H7 (cell line): ENCODE measurements around the gene PRAMEF18. TPM values are rescaled to one million over a fixed set of nuclear protein-coding genes. Genes with fewer than 3 reads are reported as not detected.
"Not testable (repeated sequence)": the region's sequence is repeated elsewhere in the genome, so short reads cannot be mapped to it uniquely, and the experiment has no call there.

Source experiments
- DNase-seq: peaks from one replicate; pipeline ENCODE4 v3.0.0; 2012
- H3K27me3 ChIP-seq: 2 replicates; pipeline ENCODE4 v1.6.0; 2011; ENCODE audit warnings: mild to moderate bottlenecking, low read length; ENCODE audit not compliant: control insufficient read depth, insufficient read depth
- H3K36me3 ChIP-seq: replicated peaks from 2 replicates; pipeline ENCODE4 v1.5.1; 2011; ENCODE audit warnings: low read length; ENCODE audit not compliant: control insufficient read depth, insufficient read depth
- H3K4me3 ChIP-seq: 2 replicates; pipeline ENCODE4 v1.5.1; 2011; ENCODE audit warnings: low read depth, mild to moderate bottlenecking, control low read depth, low read length, moderate library complexity; ENCODE audit not compliant: insufficient read depth
- total RNA-seq: library from RNA; depleted of rRNA; stranded (reverse); fragments of >200 nt; shearing (Covaris generic); gene quantifications from 2 replicates; pipeline ENCODE4 v1.2.3, GENCODE V29; 2014; rRNA removed

Gene PRAMEF18
- total RNA-seq, 1 experiment from 2014 or later, result not detected

DNA sequence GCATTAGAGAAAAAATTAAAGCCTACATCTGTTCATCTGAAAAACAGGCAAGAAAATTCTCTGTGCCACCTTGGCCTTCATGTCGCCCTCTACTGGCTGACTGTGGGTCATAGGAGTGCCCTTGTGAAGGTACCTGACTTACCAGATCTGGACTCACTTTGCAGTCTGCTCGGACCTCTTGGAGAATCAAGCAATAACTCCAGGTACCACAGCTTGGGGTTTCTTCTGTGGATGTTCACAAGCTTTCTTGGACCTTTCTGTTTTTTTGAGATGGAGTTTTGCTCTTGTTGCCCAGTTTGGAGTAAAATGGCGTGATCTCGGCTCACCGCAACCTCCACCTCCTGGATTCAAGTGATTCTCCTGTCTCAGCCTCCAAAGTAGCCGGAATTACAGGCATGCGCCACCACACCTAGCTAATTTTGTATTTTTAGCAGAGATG lies 2.4 kb upstream of the PRAMEF18 start:
- no peak for DNase-seq
- Histone ChIP-seq H3K36me3 (no peaks in the 10 kb centered on the region), H3K4me3 (no peak overlapping the region), H3K27me3 (no peaks in the 10 kb centered on the region)

DNA sequence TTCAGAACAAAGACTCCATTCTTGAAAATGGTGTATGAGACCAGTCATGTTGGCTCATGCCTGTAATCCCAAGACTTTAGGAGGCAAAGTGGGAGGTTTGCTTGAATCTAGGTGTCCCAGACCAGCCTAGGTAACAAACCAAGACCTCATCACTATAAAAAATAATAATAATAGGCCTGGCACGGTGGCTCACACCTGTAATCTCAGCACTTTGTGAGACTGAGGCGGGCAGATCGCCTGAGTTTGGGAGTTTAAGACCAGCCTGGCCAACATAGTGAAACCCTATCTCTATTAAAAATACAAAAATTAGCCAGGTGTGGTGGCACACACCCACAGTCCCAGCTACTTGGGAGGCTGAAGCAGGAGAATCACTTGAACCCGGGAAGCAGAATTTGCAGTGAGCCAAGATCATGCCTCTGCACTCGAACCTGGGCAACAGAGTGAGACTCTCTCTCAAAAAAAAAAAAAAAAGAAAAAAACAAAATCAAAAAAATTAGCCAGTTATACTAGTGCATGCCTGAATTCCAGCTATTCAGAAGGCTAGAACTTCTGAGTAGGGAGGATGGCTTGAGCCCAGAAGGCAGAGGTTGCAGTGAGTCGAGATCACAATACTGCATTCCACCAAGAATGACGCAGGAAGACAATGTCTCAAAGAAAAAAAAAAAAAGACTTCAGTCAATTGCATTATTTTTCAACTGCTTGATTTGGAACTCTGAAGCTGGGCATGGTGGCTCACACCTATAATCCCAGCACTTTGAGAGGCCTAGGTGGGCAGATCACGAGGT lies 1.5 kb upstream of the PRAMEF18 start:
- DNase-seq, H3K4me3 ChIP-seq, H3K27me3 ChIP-seq, H3K36me3 ChIP-seq: not testable (repeated sequence)

DNA sequence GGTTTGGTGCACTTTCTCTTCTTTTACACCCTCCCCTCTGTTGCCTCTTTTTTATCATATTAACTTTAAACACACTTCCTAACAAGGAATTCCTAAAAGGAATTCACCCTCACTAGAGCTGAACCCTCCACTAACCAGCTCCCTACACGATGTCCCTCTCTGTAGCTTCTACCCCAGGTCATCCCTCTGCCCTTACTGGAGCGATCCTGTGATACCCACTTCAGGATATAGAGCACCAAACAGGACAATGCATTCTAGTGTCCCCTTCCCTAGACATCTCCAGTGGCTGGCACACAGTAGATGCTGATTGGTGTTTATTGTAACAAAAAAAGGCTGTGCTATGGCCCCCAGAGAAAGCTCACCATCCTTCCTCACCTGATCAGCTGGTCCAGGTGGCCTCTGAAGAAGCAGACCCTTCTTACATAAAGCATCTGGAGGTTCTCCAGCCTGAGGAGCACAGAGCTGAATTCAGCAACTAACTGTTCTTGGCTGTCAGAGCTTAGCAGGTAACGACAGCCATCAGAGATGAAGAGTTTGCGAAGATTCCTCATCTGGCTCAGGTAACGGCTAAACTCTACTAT lies 1.4 kb downstream of the PRAMEF18 start:
- Histone ChIP-seq H3K36me3 (no peaks in the 10 kb centered on the region), H3K4me3 (no peak overlapping the region), H3K27me3 (no peaks in the 10 kb centered on the region)
- no peak for DNase-seq

DNA sequence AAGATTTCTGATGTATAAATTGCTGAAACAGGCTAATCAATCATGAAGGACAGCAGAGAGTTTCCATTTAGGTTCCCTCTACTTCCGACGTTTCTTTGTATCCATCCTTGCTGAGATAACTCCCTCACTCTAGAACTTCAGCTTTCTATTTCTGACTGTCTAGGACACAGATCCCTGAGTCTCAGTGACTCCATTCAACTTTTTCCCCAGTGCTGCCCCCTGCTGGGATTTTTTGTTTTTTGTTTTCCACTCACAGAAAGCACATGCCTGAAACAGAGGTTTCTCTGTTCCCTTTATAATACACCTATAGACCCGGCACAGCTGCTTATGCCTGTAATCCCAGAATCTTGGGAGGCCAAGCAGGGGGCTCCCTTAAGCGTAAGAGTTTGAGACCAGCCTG lies 3.2 kb downstream of the PRAMEF18 start:
- not testable (repeated sequence) for H3K36me3 ChIP-seq, H3K27me3 ChIP-seq, H3K4me3 ChIP-seq, DNase-seq

DNA sequence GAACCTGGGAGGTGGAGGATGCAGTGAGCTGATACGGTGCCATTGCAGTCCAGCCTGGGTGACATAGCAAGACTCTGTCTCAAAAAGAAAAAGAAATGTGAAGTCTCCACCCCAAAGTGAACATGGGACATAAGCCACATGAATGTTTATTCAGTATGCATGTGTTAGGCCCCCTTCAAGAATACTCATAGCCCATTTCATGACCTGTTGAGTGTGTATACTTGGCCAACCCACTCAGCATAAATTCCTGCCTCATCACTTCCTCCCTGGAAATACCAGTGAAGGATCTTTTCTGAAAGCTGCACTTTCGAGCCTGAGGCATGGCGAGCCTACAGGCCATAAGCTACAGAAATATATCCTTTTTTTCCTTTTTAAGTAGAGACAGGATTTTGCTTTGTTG lies 6.8 kb downstream of the PRAMEF18 start:
- not testable (repeated sequence) for H3K4me3 ChIP-seq, DNase-seq, H3K36me3 ChIP-seq, H3K27me3 ChIP-seq

DNA sequence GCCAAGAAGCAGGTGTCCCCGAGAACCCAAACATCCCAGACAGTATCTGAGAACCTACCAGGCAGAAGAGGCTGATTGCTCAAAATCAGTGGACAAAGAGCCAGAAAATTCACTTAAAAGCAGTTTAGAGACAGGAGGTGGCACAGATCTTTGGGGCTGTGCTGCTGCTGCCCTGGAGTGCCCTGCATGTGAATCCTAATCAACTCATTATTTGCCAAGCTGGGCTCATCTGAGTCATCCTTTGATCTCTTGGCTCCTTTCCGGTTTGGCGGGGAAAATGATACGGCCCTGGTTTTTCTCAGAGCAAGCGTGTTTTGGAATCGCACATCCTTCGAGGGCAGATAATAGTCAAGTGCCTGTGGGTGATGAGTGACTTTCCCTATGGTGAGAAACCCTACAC lies 9.3 kb downstream of the PRAMEF18 start:
- DNase-seq, H3K27me3 ChIP-seq, H3K4me3 ChIP-seq, H3K36me3 ChIP-seq: not testable (repeated sequence)

DNA sequence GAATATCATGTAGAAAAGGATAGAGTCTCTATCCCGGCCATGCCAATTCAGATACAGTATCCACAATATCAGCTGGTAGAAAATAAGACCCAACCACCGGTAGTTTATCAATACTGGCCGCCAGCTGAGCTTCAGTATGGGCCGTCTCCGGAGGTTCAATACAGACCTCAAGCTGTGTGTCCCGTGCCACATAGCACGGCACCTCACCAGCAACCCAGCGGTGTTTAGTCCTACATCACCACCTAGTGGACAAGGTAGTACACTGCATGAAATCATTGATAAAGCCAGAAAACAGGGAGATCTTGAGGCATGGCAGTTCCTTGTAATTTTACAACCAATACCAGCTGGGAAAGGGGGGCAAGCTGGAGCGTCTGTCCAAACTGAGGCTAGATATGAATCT lies 17.2 kb downstream of the PRAMEF18 start:
- H3K27me3 ChIP-seq, DNase-seq, H3K36me3 ChIP-seq, H3K4me3 ChIP-seq: not testable (repeated sequence)

DNA sequence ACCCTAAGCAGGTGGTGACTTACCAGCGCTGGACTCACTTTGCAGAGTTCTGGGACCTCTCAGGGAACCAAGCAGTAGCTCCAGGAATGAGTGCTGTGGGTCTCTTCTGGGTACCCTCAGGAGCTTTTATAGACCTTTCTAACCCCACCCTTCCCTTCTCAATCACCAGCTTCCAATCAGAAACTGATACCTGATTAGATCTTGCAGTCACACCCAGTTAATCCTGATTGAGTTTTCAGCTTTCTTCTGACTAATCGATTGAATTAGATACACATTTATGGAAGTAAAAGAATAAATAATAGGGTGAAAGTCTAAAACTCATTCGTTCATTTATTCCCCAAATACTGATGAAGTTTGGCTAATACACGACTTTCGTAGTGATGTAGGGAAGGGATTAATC lies 24.6 kb downstream of the PRAMEF18 start, which contains the start of gene PRAMEF13:
PRAMEF13 (minus strand) TSS at position 101 of the 400 bp plus-strand sequence. CDS start 1,820 bp downstream, outside the sequence.
- not testable (repeated sequence) for DNase-seq, H3K27me3 ChIP-seq, H3K4me3 ChIP-seq, H3K36me3 ChIP-seq

Other genes with a start within 250 kb of the PRAMEF18 start
- not detected in 2 replicates for gene PRAMEF27, start 169.6 kb downstream of the PRAMEF18 start, total RNA-seq
- not detected in 2 replicates for gene HNRNPCL3, start 165.4 kb downstream of the PRAMEF18 start, total RNA-seq
- gene PRAMEF25, start 155.4 kb downstream of the PRAMEF18 start, total RNA-seq, result not detected in 2 replicates
- not detected in 2 replicates for gene HNRNPCL2, start 109.3 kb downstream of the PRAMEF18 start, total RNA-seq
- gene PRAMEF26, start 70.1 kb downstream of the PRAMEF18 start, total RNA-seq, result not detected in 2 replicates
- gene HNRNPCL4, start 60.5 kb downstream of the PRAMEF18 start, total RNA-seq, result not detected in 2 replicates
- not detected in 2 replicates for gene PRAMEF9, start 54.3 kb downstream of the PRAMEF18 start, total RNA-seq
- not detected in 2 replicates for gene PRAMEF13, start 24.7 kb downstream of the PRAMEF18 start, total RNA-seq
- gene PRAMEF5, start 28.0 kb upstream of the PRAMEF18 start, total RNA-seq, result not detected in 2 replicates
- not detected in 2 replicates for gene PRAMEF8, start 59.0 kb upstream of the PRAMEF18 start, total RNA-seq
- gene PRAMEF33, start 77.4 kb upstream of the PRAMEF18 start, total RNA-seq, result not detected in 2 replicates
- not detected in 2 replicates for gene PRAMEF15, start 89.4 kb upstream of the PRAMEF18 start, total RNA-seq
- not detected in 2 replicates for gene PRAMEF14, start 121.0 kb upstream of the PRAMEF18 start, total RNA-seq
- gene PRAMEF19, start 145.8 kb upstream of the PRAMEF18 start, total RNA-seq, result not detected in 2 replicates
- not detected in 2 replicates for gene PRAMEF17, start 163.5 kb upstream of the PRAMEF18 start, total RNA-seq
- gene PRAMEF20, start 184.3 kb upstream of the PRAMEF18 start, total RNA-seq, result not detected in 2 replicates